DND-41 (cell line): ENCODE results near the gene TRAF1.

Experiments used
- EZH2 ChIP-seq: IDR thresholded peaks from 3 replicates; pipeline ENCODE4 v1.6.1; 2012; ENCODE audit warnings: borderline replicate concordance, low read depth, mild to moderate bottlenecking, moderate library complexity, low read length, inconsistent platforms; ENCODE audit not compliant: severe bottlenecking
- TF ChIP-seq, protein P1 (sequence below): IDR thresholded peaks from 2 replicates; pipeline ENCODE4 v1.5.1; 2012; ENCODE audit warnings: borderline replicate concordance, low read length, moderate library complexity, mild to moderate bottlenecking; ENCODE audit not compliant: poor library complexity, severe bottlenecking; ENCODE audit errors: extremely low read depth

DNA sequence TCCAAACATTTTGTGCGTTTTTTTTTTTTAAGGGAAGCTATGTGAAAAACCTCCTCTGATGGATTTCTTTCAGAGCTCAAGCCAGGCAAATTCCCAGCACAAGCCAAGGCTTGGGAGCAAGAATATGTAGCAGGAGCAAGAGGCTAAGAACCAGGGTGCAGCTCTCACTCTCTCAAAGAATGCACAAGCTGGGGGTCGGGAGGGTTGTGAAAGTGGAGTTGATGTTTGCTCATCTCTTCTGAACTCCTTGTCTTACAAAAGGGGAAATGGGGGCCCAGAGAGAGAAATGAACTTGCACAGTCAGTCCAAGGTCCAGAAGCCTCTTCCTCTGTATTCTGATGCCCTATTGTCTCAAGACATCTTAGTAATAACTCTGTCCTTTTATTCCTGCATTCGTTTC lies 7.7 kb upstream of the TRAF1 start:
- TF ChIP-seq, protein P1, sequence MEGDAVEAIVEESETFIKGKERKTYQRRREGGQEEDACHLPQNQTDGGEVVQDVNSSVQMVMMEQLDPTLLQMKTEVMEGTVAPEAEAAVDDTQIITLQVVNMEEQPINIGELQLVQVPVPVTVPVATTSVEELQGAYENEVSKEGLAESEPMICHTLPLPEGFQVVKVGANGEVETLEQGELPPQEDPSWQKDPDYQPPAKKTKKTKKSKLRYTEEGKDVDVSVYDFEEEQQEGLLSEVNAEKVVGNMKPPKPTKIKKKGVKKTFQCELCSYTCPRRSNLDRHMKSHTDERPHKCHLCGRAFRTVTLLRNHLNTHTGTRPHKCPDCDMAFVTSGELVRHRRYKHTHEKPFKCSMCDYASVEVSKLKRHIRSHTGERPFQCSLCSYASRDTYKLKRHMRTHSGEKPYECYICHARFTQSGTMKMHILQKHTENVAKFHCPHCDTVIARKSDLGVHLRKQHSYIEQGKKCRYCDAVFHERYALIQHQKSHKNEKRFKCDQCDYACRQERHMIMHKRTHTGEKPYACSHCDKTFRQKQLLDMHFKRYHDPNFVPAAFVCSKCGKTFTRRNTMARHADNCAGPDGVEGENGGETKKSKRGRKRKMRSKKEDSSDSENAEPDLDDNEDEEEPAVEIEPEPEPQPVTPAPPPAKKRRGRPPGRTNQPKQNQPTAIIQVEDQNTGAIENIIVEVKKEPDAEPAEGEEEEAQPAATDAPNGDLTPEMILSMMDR, result no peak
- TF ChIP-seq EZH2, result no peak
